IPS-20b (cell line): Measurements from ENCODE around the gene AGTPBP1.

Experiments
- H3K27ac ChIP-seq: one replicate; pipeline ENCODE4 v1.5.1; 2013; ENCODE audit warnings: low read length
- H3K27me3 ChIP-seq: 2 replicates; pipeline ENCODE4 v1.6.1; 2013; ENCODE audit warnings: mild to moderate bottlenecking, low read length, inconsistent platforms; ENCODE audit not compliant: insufficient read depth
- H3K36me3 ChIP-seq: 2 replicates; pipeline ENCODE4 v1.6.1; 2013; ENCODE audit warnings: low read depth, mild to moderate bottlenecking, inconsistent platforms, low read length, moderate library complexity; ENCODE audit not compliant: insufficient read depth
- H3K4me1 ChIP-seq: 2 replicates; pipeline ENCODE4 v1.6.1; 2013; ENCODE audit warnings: mild to moderate bottlenecking, control low read depth, inconsistent platforms, low read length, moderate library complexity; ENCODE audit not compliant: insufficient read depth
- H3K4me3 ChIP-seq: 2 replicates; pipeline ENCODE4 v1.5.1; 2013; ENCODE audit warnings: mild to moderate bottlenecking, low read length, inconsistent platforms
- H3K9ac ChIP-seq: 2 replicates; pipeline ENCODE4 v1.6.1; 2013; ENCODE audit warnings: low read depth, mild to moderate bottlenecking, inconsistent platforms, low read length, moderate library complexity
- H3K9me3 ChIP-seq: 2 replicates; pipeline ENCODE4 v1.6.1; 2013; ENCODE audit warnings: mild to moderate bottlenecking, low read depth, low read length, inconsistent platforms; ENCODE audit not compliant: insufficient read depth

Gene AGTPBP1

DNA sequence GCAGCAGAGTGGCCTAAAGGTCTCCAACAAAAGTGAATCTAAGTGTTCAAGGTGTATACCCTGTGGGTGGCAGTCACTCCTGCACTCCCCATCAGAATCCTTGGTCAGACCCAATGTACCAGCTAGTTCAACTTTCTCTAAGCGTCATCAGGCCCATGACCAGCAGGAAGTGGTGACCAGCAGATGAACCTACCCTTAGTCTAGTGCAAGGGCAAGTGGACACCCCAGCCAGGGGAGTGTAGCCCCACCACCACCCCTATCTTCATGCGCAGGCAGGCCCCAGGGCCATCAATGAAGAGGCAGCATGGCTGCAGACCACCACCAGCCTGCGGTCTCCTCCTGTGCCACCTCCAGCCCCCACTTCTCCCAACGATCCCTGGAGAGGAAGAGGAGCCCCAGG, 213.1 kb downstream of the AGTPBP1 start:
- Histone ChIP-seq H3K9ac (no peak overlapping the region), H3K27me3 (peaks cover 18% of the 10 kb centered on the region), H3K4me1 (no peaks in the 10 kb centered on the region), H3K27ac (no peak overlapping the region), H3K4me3 (no peak overlapping the region), H3K36me3 (no peaks in the 10 kb centered on the region), H3K9me3 (no peaks in the 10 kb centered on the region)

GRCh38 chr9:85528142-85528541, 213.6 kb downstream of the AGTPBP1 start:
- H3K4me3 ChIP-seq, result no peak overlapping the region
- no peaks in the 10 kb centered on the region for H3K36me3 ChIP-seq
- peaks cover 22% of the 10 kb centered on the region for H3K27me3 ChIP-seq
- no peak overlapping the region for H3K27ac ChIP-seq
- no peak overlapping the region for H3K9ac ChIP-seq
- no peaks in the 10 kb centered on the region for H3K4me1 ChIP-seq
- no peaks in the 10 kb centered on the region for H3K9me3 ChIP-seq

DNA sequence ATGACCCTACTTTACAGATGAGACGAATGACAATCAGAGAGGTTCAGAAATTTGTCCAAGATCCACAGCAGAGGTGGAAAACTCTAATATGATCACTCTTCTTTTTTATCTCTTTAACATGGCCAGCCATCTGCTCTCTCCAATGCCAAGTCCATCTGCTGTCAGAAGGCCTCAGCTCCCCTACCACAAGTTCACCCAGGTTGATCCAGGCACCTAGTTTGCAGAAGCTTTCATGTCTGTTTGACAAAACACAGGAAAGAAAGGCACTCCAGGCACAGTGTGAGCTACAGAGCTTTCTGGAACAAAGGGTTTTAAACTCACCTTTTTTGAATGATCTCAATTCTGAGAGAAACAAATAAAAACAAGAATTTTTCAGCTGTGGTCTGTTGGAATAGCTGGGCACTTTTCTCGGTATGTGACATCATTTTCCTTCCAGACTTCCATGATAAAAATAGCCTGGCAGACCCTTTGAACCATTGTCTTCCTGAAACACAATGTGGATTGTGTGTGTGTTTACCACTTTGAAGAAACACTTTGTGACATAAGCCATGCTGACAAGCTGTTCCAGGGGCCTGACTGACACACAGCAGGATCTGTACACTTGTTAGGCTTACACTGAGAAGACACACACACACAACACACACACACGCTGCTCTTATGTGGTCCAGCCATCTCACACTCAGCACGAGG, 214.3 kb downstream of the AGTPBP1 start:
- no peaks in the 10 kb centered on the region for H3K36me3 ChIP-seq
- no peak overlapping the region for H3K9ac ChIP-seq
- peaks cover 29% of the 10 kb centered on the region for H3K27me3 ChIP-seq
- no peaks in the 10 kb centered on the region for H3K9me3 ChIP-seq
- H3K27ac ChIP-seq, result no peak overlapping the region
- H3K4me3 ChIP-seq, result no peak overlapping the region
- no peaks in the 10 kb centered on the region for H3K4me1 ChIP-seq

GRCh38 chr9:85524531-85524930, 217.2 kb downstream of the AGTPBP1 start:
- H3K9ac ChIP-seq, result no peak overlapping the region
- no peaks in the 10 kb centered on the region for H3K4me1 ChIP-seq
- H3K27ac ChIP-seq, result no peak overlapping the region
- no peaks in the 10 kb centered on the region for H3K36me3 ChIP-seq
- H3K4me3 ChIP-seq, result no peak overlapping the region
- H3K9me3 ChIP-seq, result no peaks in the 10 kb centered on the region
- H3K27me3 ChIP-seq, result peaks cover 42% of the 10 kb centered on the region

DNA sequence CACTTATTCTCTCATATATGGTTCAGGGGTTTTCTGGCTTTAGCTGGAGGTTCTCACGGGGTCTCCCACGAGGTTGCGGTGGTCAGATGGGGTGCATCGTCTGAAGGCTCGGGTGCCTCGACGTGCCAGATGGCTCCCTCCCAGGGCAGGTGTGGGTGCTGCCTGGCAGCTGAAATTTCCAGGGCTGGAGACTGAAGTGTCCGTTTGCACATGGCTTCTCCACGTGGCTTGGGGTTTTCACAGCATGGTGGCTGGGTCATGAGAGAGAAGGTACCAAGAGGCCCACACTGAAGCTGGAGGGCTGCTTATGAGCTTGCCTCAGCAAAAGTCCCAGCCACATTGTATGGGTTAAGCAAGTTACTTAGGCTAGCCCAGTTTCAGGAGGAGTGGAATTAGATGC, 218.6 kb downstream of the AGTPBP1 start:
- peak overlapping the region; percentile 71; the same call in 1 of the 2 replicates for H3K4me3 ChIP-seq
- H3K9ac ChIP-seq, result no peak overlapping the region
- H3K36me3 ChIP-seq, result no peaks in the 10 kb centered on the region
- H3K9me3 ChIP-seq, result no peaks in the 10 kb centered on the region
- H3K27ac ChIP-seq, result no peak overlapping the region
- peaks cover 42% of the 10 kb centered on the region for H3K27me3 ChIP-seq
- no peaks in the 10 kb centered on the region for H3K4me1 ChIP-seq

GRCh38 chr9:85522459-85523092, 219.2 kb downstream of the AGTPBP1 start:
- no peaks in the 10 kb centered on the region for H3K4me1 ChIP-seq
- peak overlapping the region; percentile 71 for H3K4me3 ChIP-seq
- peaks cover 42% of the 10 kb centered on the region for H3K27me3 ChIP-seq
- H3K9ac ChIP-seq, result no peak overlapping the region
- H3K27ac ChIP-seq, result no peak overlapping the region
- no peaks in the 10 kb centered on the region for H3K36me3 ChIP-seq
- no peaks in the 10 kb centered on the region for H3K9me3 ChIP-seq

DNA sequence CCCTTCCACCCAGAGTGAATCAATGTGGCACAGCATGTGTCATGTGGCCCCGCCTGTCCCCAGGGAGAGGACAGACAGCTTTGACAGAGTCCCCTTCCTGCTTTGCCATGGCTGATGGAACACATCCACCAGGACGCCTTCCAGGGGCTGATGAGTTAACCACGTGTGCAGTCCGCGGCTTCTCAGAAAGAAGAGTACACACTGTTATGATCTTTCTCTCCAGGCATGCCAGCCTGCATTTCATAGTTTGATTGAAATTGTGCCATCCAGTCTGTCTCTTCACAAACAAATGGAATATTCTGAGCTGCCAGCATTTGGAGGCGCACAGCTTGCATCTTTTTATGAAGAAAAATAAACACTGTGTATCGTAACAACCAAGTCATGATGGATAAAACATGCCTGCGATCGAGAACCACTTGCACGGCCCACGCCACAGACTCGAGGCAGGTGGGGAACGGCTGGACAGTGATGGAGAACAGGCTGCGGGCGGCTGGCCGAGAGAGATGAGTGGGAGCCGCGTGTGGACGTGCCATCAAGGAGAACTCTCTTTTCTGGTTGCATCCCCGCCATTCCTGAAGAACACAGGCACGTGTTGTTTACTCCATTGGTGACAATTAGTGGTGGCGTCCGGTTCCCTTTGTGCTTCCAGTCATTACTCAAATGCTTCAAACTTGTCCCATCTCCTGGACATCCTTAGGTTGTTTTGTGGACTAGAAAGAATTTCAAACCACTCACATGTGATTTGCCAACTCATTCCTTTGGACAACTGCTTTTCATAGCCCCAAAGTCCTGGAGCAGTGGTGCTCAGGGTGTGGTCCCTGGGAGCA, 220.2 kb downstream of the AGTPBP1 start:
- Histone ChIP-seq H3K9me3 (no peaks in the 10 kb centered on the region), H3K27me3 (peaks cover 42% of the 10 kb centered on the region), H3K4me3 (no peak overlapping the region), H3K4me1 (no peaks in the 10 kb centered on the region), H3K9ac (no peak overlapping the region), H3K27ac (no peak overlapping the region), H3K36me3 (no peaks in the 10 kb centered on the region)

DNA sequence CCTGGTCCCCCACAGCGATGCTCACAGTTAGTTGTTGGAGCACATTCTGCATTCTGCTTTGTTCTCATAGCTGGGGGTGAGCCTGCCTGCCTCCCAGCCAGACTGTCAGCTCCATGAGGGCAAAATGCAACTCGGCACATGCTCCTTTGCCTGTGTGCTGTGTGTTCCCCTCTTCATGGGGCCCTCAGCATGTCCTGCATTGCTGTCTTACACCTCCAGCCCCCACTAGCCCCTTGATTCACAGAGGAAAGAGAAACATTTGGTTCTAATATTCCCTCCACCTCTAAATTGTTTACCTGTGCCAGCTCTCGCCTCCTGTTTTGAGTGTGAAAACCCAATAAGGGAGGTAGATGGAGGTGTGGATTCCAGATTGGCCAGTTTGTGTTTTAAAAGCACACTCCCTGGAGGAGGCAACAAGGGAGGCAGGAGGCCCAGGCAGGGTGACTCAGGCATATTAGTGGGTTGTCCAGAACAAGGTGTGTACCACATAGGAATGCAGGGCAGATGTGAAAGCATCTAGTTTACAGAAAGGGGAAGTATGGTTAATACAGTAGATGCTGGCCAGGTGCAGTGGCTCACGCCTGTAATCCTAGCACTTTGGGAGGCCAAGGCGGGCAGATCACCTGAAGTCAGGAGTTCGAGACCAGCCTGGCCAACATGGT, 224.6 kb downstream of the AGTPBP1 start:
- Histone ChIP-seq H3K36me3 (no peaks in the 10 kb centered on the region), H3K27me3 (peaks cover 9% of the 10 kb centered on the region), H3K9me3 (no peaks in the 10 kb centered on the region), H3K9ac (no peak overlapping the region), H3K27ac (no peak overlapping the region), H3K4me3 (no peak overlapping the region), H3K4me1 (no peaks in the 10 kb centered on the region)

DNA sequence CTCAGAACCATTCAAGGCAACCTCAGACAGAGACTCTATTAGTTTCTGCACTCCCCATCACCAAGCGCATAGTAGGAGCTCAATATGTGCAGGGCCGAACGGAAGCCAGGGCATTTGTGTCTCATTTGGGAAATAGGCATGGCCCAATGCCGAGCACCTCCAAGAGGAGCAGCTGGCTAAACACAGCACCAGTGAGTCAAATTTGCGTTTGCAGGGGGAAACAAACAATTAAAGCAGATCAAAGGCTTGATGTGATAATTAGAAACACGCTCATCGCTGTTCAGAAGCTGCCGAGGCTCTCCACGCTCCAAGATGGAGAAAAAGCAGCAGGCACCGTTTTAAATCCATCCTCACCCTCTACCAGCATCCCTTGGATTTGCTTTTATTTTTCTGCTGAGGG, 225.3 kb downstream of the AGTPBP1 start:
- Histone ChIP-seq H3K36me3 (no peaks in the 10 kb centered on the region), H3K9me3 (no peaks in the 10 kb centered on the region), H3K27ac (no peak overlapping the region), H3K4me3 (no peak overlapping the region), H3K27me3 (peaks cover 2% of the 10 kb centered on the region; the same call in 1 of the 2 replicates), H3K4me1 (no peaks in the 10 kb centered on the region), H3K9ac (no peak overlapping the region)

DNA sequence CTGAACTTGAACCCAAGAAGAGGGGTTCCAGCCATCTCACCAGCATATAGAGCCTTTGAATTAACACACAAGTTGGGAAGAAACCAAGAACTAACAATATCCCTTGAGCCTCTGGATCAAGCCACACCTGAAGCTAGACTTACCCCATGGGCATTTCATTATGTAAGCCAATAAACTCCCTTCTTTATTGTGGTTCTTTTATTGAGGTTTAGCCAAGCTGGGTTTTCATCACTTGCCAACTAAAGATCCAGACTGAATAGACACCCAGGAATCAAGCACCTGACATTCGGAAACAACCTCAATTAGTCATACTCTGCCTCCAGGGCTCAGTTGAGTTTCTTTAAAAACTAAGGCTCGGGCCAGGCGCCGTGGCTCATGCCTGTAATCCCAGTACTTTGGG, 226.7 kb downstream of the AGTPBP1 start:
- Histone ChIP-seq H3K9ac (no peak overlapping the region), H3K27me3 (no peaks in the 10 kb centered on the region), H3K27ac (no peak overlapping the region)

DNA sequence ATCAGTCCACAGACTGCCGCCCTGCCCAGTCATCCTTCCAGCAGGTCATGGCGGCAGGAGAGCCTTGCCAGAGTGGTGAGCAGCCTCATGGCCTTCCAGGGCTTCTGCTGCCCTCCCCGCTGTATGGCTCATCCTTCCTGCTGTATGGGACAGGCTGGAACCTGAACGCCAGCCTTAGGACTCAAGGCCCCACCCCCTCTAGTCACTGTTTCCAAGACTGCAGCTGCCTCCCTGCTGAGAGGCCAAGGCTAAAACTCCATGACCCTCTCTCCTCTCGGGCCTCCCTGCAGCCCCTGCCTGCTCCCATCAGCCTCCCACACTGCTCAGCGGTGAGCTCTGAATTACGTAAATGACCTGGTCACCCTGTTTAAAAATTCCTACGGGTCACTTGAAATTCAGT, 227.5 kb downstream of the AGTPBP1 start:
- Histone ChIP-seq H3K36me3 (no peaks in the 10 kb centered on the region), H3K27ac (no peak overlapping the region), H3K9me3 (no peaks in the 10 kb centered on the region)

More for the DNA sequence above, 226.7 kb downstream of the AGTPBP1 start:
- H3K9me3 ChIP-seq, result no peaks in the 10 kb centered on the region
- no peak overlapping the region for H3K4me3 ChIP-seq
- no peaks in the 10 kb centered on the region for H3K36me3 ChIP-seq
- H3K4me1 ChIP-seq, result no peaks in the 10 kb centered on the region

More for the DNA sequence above, 227.5 kb downstream of the AGTPBP1 start:
- Histone ChIP-seq H3K4me3 (no peak overlapping the region), H3K9ac (no peak overlapping the region), H3K4me1 (no peaks in the 10 kb centered on the region), H3K27me3 (no peaks in the 10 kb centered on the region)
